Transverse colon (tissue), 4 donors: ENCODE data around the gene APOE.

Experiments
- CTCF ChIP-seq, 5 experiments: fragments of 200-600 bp in 3 of 5; fragments of 450-650 bp in 2 of 5; sonication (generic) in 3 of 5; IDR thresholded peaks; 1 replicate in 2 of 5; 2 replicates in 3 of 5; pipeline ENCODE4 v1.5.1; 2016 to 2017; ENCODE audit warnings: antibody characterized with exemption in 5 of 5, inconsistent platforms in 3 of 5, mild to moderate bottlenecking in 2 of 5, moderate library complexity in 1 of 5
- EP300 ChIP-seq: sonication (generic); formaldehyde crosslinking; IDR thresholded peaks from one replicate; pipeline ENCODE4 v1.6.1; 2017; ENCODE audit warnings: antibody characterized with exemption, low read depth
- POLR2AphosphoS5 ChIP-seq, 3 donors: sonication (generic); formaldehyde crosslinking; IDR thresholded peaks; one replicate each; pipeline ENCODE4 v1.6.1; 2016; ENCODE audit warnings: antibody characterized with exemption in 3 of 3

- no peak for TF ChIP-seq CTCF (IDR thresholded peaks at IDR 0.05)
- no peak for TF ChIP-seq EP300
- peak in 2 of 3 donors; percentile 39 to 59 for TF ChIP-seq POLR2AphosphoS5 (IDR thresholded peaks at IDR 0.05)
Observed at GRCh38 chr19:44925114-44925891, 19.7 kb downstream of the APOE start.
